NCI-H82 treated with DMSO at 0.1 percent for 48 hours (cell line): ENCODE data around the gene CACNA1H.
"Not testable (repeated sequence)": the region's sequence is repeated elsewhere in the genome, so short reads cannot be mapped to it uniquely, and the experiment has no call there.

Experiments used
- DNase-seq: peaks from one replicate; lab custom pipeline; 2025; ENCODE audit not compliant: unreplicated experiment; lab: John Stamatoyannopoulos, UW

Gene CACNA1H

GRCh38 chr16:1185460-1186207 lies 32.7 kb downstream of the CACNA1H start:
- DNase-seq = not testable (repeated sequence)

GRCh38 chr16:1188432-1189189 lies 35.7 kb downstream of the CACNA1H start:
- no peak for DNase-seq

GRCh38 chr16:1189455-1189854 lies 36.5 kb downstream of the CACNA1H start:
- DNase-seq = no peak

- not testable (repeated sequence) for DNase-seq
Observed at GRCh38 chr16:1190789-1191188, 37.9 kb downstream of the CACNA1H start.

- no peak for DNase-seq
Observed at GRCh38 chr16:1192384-1193073, 39.6 kb downstream of the CACNA1H start.

- DNase-seq = no peak
Observed at GRCh38 chr16:1193143-1193824, 40.4 kb downstream of the CACNA1H start.

- DNase-seq = no peak
Observed at GRCh38 chr16:1193825-1194581, 41.1 kb downstream of the CACNA1H start.

- DNase-seq = no peak
Observed at GRCh38 chr16:1194665-1195392, 41.9 kb downstream of the CACNA1H start.

- DNase-seq = no peak
Observed at GRCh38 chr16:1195393-1195666, 42.4 kb downstream of the CACNA1H start.

GRCh38 chr16:1196494-1196893 lies 43.6 kb downstream of the CACNA1H start:
- no peak for DNase-seq

GRCh38 chr16:1197237-1197866 lies 44.4 kb downstream of the CACNA1H start:
- no peak for DNase-seq

GRCh38 chr16:1198194-1198593 lies 45.3 kb downstream of the CACNA1H start:
- DNase-seq = no peak

- not testable (repeated sequence) for DNase-seq
Observed at GRCh38 chr16:1198671-1199346, 45.9 kb downstream of the CACNA1H start.

GRCh38 chr16:1199347-1200013 lies 46.6 kb downstream of the CACNA1H start:
- DNase-seq = no peak

GRCh38 chr16:1200014-1200627 lies 47.2 kb downstream of the CACNA1H start:
- no peak for DNase-seq

GRCh38 chr16:1201444-1201843 lies 48.5 kb downstream of the CACNA1H start:
- no peak for DNase-seq

- no peak for DNase-seq
Observed at GRCh38 chr16:1202274-1202673, 49.4 kb downstream of the CACNA1H start.

GRCh38 chr16:1204933-1205332 lies 52.0 kb downstream of the CACNA1H start:
- DNase-seq = no peak
